ENCODE data around the gene BRSK2. TPM values are rescaled to one million over a fixed set of nuclear protein-coding genes. Genes with fewer than 3 reads are reported as not detected.

The BRSK2 gene
- total RNA-seq, 1 donor from 2014 or later, result 0.39 TPM

- DNase-seq (ENCODE audit: low read depth in 2 of 2), result no peak
These were observed 62.2 kb downstream of the BRSK2 start for GRCh38 chr11:1451781-1452470.

- no peak for DNase-seq (ENCODE audit: low read depth in 2 of 2)
These were observed 63.0 kb downstream of the BRSK2 start for GRCh38 chr11:1452744-1453143.

- DNase-seq (ENCODE audit: low read depth in 2 of 2), result peak in 1 of 2 donors; percentile 26
These were observed 63.9 kb downstream of the BRSK2 start for GRCh38 chr11:1453611-1454034.

GRCh38 chr11:1454576-1454975 is 64.8 kb downstream of the BRSK2 start:
- DNase-seq (ENCODE audit: low read depth in 2 of 2), result no peak

- DNase-seq (ENCODE audit: low read depth in 2 of 2), result no peak
These were observed 65.5 kb downstream of the BRSK2 start for GRCh38 chr11:1455032-1455762.

GRCh38 chr11:1455763-1456060 is 66.0 kb downstream of the BRSK2 start:
- DNase-seq (ENCODE audit: low read depth in 2 of 2), result no peak

GRCh38 chr11:1456176-1456575 is 66.4 kb downstream of the BRSK2 start:
- no peak for DNase-seq (ENCODE audit: low read depth in 2 of 2)

- no peak for DNase-seq (ENCODE audit: low read depth in 2 of 2)
These were observed 67.0 kb downstream of the BRSK2 start for GRCh38 chr11:1456596-1457325.

GRCh38 chr11:1457326-1457680 is 67.6 kb downstream of the BRSK2 start:
- DNase-seq (ENCODE audit: low read depth in 2 of 2), result no peak

GRCh38 chr11:1457856-1458255 is 68.1 kb downstream of the BRSK2 start:
- DNase-seq (ENCODE audit: low read depth in 2 of 2), result no peak

GRCh38 chr11:1458340-1459218 is 68.8 kb downstream of the BRSK2 start:
- DNase-seq (ENCODE audit: low read depth in 2 of 2), result peak in 1 of 2 donors; percentile 20

- DNase-seq (ENCODE audit: low read depth in 2 of 2), result no peak
These were observed 69.5 kb downstream of the BRSK2 start for GRCh38 chr11:1459219-1459575.

GRCh38 chr11:1459764-1460395 is 70.1 kb downstream of the BRSK2 start:
- no peak for DNase-seq (ENCODE audit: low read depth in 2 of 2)

- DNase-seq (ENCODE audit: low read depth in 2 of 2), result no peak
These were observed 70.8 kb downstream of the BRSK2 start for GRCh38 chr11:1460396-1460985.

- no peak for DNase-seq (ENCODE audit: low read depth in 2 of 2)
These were observed 71.5 kb downstream of the BRSK2 start for GRCh38 chr11:1460986-1461825.

GRCh38 chr11:1461826-1462697 is 72.3 kb downstream of the BRSK2 start:
- DNase-seq (ENCODE audit: low read depth in 2 of 2), result no peak

- no peak for DNase-seq (ENCODE audit: low read depth in 2 of 2)
These were observed 72.9 kb downstream of the BRSK2 start for GRCh38 chr11:1462698-1462975.

- no peak for DNase-seq (ENCODE audit: low read depth in 2 of 2)
These were observed 73.3 kb downstream of the BRSK2 start for GRCh38 chr11:1463056-1463455.

GRCh38 chr11:1466784-1467183 is 77.0 kb downstream of the BRSK2 start:
- DNase-seq (ENCODE audit: low read depth in 2 of 2), result no peak

Data from dermis microvascular lymphatic vessel endothelial cell (primary cell).